GM12891 (cell line): Measurements from ENCODE around the gene C2orf80.
"Not testable (repeated sequence)": the region's sequence is repeated elsewhere in the genome, so short reads cannot be mapped to it uniquely, and the experiment has no call there.

Experiments
- DNase-seq: peaks from one replicate; pipeline ENCODE4 v3.0.0; 2011; ENCODE audit warnings: low spot score; ENCODE audit not compliant: insufficient read length
- FAIRE-seq: peaks from 2 replicates; lab custom pipeline; 2011; peaks lifted over from hg19 to GRCh38; lab: Jason Lieb, UNC
- PAX5 ChIP-seq: IDR thresholded peaks from 2 replicates; pipeline ENCODE4 v1.6.1; 2011; ENCODE audit warnings: low read length, moderate library complexity, mild to moderate bottlenecking; ENCODE audit not compliant: insufficient read depth, severe bottlenecking
- POLR2A ChIP-seq: IDR thresholded peaks from 2 replicates; pipeline ENCODE4 v1.6.1; 2011; ENCODE audit warnings: low read depth, low read length, control low read depth
- POLR2AphosphoS5 ChIP-seq: IDR thresholded peaks from 2 replicates; pipeline ENCODE4 v1.6.1; 2011; ENCODE audit warnings: low read depth, low read length, control low read depth
- POU2F2 ChIP-seq: IDR thresholded peaks from 2 replicates; pipeline ENCODE4 v1.6.1; 2011; ENCODE audit warnings: low read depth, mild to moderate bottlenecking, control low read depth, low read length, moderate library complexity
- SPI1 ChIP-seq: IDR thresholded peaks from 2 replicates; pipeline ENCODE4 v1.6.1; 2011; ENCODE audit warnings: low read depth, low read length, control low read depth
- TAF1 ChIP-seq: IDR thresholded peaks from 2 replicates; pipeline ENCODE4 v1.6.1; 2011; ENCODE audit warnings: low read depth, low read length, control low read depth

The C2orf80 gene

GRCh38 chr2:208122248-208122647 lies 67.6 kb downstream of the C2orf80 start:
- no peak for DNase-seq
- no peak for FAIRE-seq
- TF ChIP-seq POLR2AphosphoS5 (no peak), POU2F2 (no peak), SPI1 (no peak), TAF1 (no peak), POLR2A (no peak)

GRCh38 chr2:208118918-208119317 lies 70.9 kb downstream of the C2orf80 start:
- TF ChIP-seq POU2F2 (no peak), POLR2AphosphoS5 (no peak), PAX5 (no peak), POLR2A (no peak), SPI1 (no peak), TAF1 (no peak)
- DNase-seq = no peak
- no peak for FAIRE-seq

- DNase-seq, FAIRE-seq: not testable (repeated sequence)
These were observed 72.4 kb downstream of the C2orf80 start for GRCh38 chr2:208117390-208117789.
